ENCODE results near the gene CRY2. TPM values are rescaled to one million over a fixed set of nuclear protein-coding genes. Genes with fewer than 3 reads are reported as not detected.

CRY2 gene
- total and polyA plus RNA-seq, 10 of the 15 experiments (the other 5 are each of a cell fraction or from before 2014, with no cell fraction given), result 1.2 to 14.7 (median 8.1) TPM

GRCh38 chr11:45833761-45834160 lies 13.5 kb upstream of the CRY2 start:
- SMC1A ChIA-PET (ENCODE audit: uncharacterized antibody, unreplicated experiment), result interaction anchor here (1.0 kb wide), 2 partner anchors 14 to 15 kb away, joined by 3 to 4 read pairs; no protein-coding TSS in a partner anchor
- TF ChIP-seq MYC (IDR thresholded peaks at IDR 0.05; ENCODE audit: insufficient read depth, insufficient read length, insufficient replicate concordance, low read length, severe bottlenecking), result no peak
- no peak for TF ChIP-seq NFIC (IDR thresholded peaks at IDR 0.05; ENCODE audit: low read depth, low read length)
- TF ChIP-seq FOXM1 (IDR thresholded peaks at IDR 0.05; ENCODE audit: low read depth, low read length), result no peak
- no peak for TF ChIP-seq EGR1 (IDR thresholded peaks at IDR 0.05; ENCODE audit: borderline replicate concordance in 1 of 2, low read depth in 2 of 2, low read length in 2 of 2)
- TF ChIP-seq YY1 (IDR thresholded peaks at IDR 0.05; ENCODE audit: low read depth, low read length), result no peak
- no peak for TF ChIP-seq E2F8 (IDR thresholded peaks at IDR 0.05; ENCODE audit: low read depth, partially characterized antibody)
- no peak for TF ChIP-seq NBN (IDR thresholded peaks at IDR 0.05)
- TF ChIP-seq RFX5 (IDR thresholded peaks at IDR 0.05; ENCODE audit: low read depth, low read length), result no peak
- TF ChIP-seq PKNOX1 (IDR thresholded peaks at IDR 0.05), result no peak
- TF ChIP-seq ZBTB11 (CRISPR knock-in tag; IDR thresholded peaks at IDR 0.05), result no peak
- TF ChIP-seq NFYA (IDR thresholded peaks at IDR 0.05; ENCODE audit: borderline replicate concordance, low read depth, low read length), result no peak
- TF ChIP-seq FOS (IDR thresholded peaks at IDR 0.05; ENCODE audit: borderline replicate concordance, extremely low read depth, insufficient read length), result no peak
- no peak for TF ChIP-seq HDAC2 (IDR thresholded peaks at IDR 0.05)
- TF ChIP-seq CBFB (IDR thresholded peaks at IDR 0.05; ENCODE audit: low read depth), result no peak
- no peak for TF ChIP-seq ELK1 (IDR thresholded peaks at IDR 0.05; ENCODE audit: low read depth, low read length)
- TF ChIP-seq IRF4 (IDR thresholded peaks at IDR 0.05; ENCODE audit: low read depth, low read length), result no peak
- no peak for TF ChIP-seq SP1 (IDR thresholded peaks at IDR 0.05; ENCODE audit: low read depth, low read length)

More at GRCh38 chr11:45833761-45834160, 13.5 kb upstream of the CRY2 start:
- no peaks in the 10 kb centered on the region for H4K20me1 ChIP-seq (ENCODE audit: control insufficient read depth, insufficient read depth)
- intact Hi-C loops (cut with micrococcal nuclease; ENCODE audit: unreplicated experiment) (no loop called here), in situ Hi-C loops (cut with MboI) (no loop called here)
- DNase-seq (ENCODE audit: low read depth, low spot score), result no peak
- WGBS (ENCODE audit: insufficient coverage, insufficient replicate concordance, low lambda C conversion rate, missing lambda C conversion rate), result 55% methylated on average over 3 of the region's 3 CpGs
- H3K27me3 ChIP-seq (replicated peaks in 1 of 2; ENCODE audit: control insufficient read depth in 2 of 2, insufficient read depth in 2 of 2, low read length in 1 of 2), result no peaks in the 10 kb centered on the region; a peak in 1 of 4 replicates
- BruUV-seq (replicated peaks), result no TSS peak
- H3K4me1 ChIP-seq (ENCODE audit: control insufficient read depth, insufficient read depth, low read length), result no peaks in the 10 kb centered on the region
- ChIA-PET POLR2A (interaction anchor here (0.8 to 1.2 kb wide), 3 partner anchors 9 to 29 kb away, joined by 3 to 4 read pairs (median 3); partner anchors contain the start of genes CRY2 and SLC35C1), RAD21 (ENCODE audit: unreplicated experiment) (interaction anchor here (1.0 kb wide), 1 partner anchor 173 kb away, joined by 3 read pairs; no protein-coding TSS in a partner anchor), CTCF (interaction anchor here (0.5 to 3.6 kb wide), 6 partner anchors 10 to 204 kb away, joined by 3 to 20 read pairs (median 3); no protein-coding TSS in a partner anchor)
- no peaks in the 10 kb centered on the region for H3K9me3 ChIP-seq (replicated peaks; ENCODE audit: control insufficient read depth, insufficient read depth, low read length)
- H3K79me2 ChIP-seq (ENCODE audit: control insufficient read depth, insufficient read depth, low read length), result no peaks in the 10 kb centered on the region
- no peak overlapping the region for H3K27ac ChIP-seq (ENCODE audit: control insufficient read depth, insufficient read depth)
- no peaks in the 10 kb centered on the region for H3K36me3 ChIP-seq (ENCODE audit: control insufficient read depth in 2 of 2, insufficient read depth in 2 of 2, low read length in 1 of 2)
- no peak overlapping the region for H3K4me3 ChIP-seq
- no peak for FAIRE-seq
- H2AFZ ChIP-seq (ENCODE audit: control insufficient read depth, low read depth, low read length), result no peak overlapping the region
- H3K9ac ChIP-seq (ENCODE audit: control insufficient read depth, insufficient read depth, low read length), result no peak overlapping the region
- ATAC-seq, result no peak
- no peak overlapping the region for H3K4me2 ChIP-seq (ENCODE audit: control insufficient read depth, insufficient read depth)

Data from GM12878 (cell line).